GM12864 (cell line): Measurements from ENCODE around the gene DDR1.
"Not testable (repeated sequence)": the region's sequence is repeated elsewhere in the genome, so short reads cannot be mapped to it uniquely, and the experiment has no call there.

Experiments
- DNase-seq: peaks from one replicate; pipeline ENCODE4 v3.0.0-alpha.2; 2011; ENCODE audit warnings: low read depth
- H3K4me3 ChIP-seq: 2 replicates; pipeline ENCODE4 v1.5.1; 2011; ENCODE audit warnings: mild to moderate bottlenecking, low read depth, low read length, control low read depth
- CTCF ChIP-seq: IDR thresholded peaks from 2 replicates; pipeline ENCODE4 v1.5.1; 2011; ENCODE audit warnings: low read depth, mild to moderate bottlenecking, moderate library complexity, low read length, control low read depth, inconsistent platforms; ENCODE audit errors: missing control alignments

DDR1 gene

GRCh38 chr6:30855429-30856075, 28.8 kb upstream of the DDR1 start:
- no peak for TF ChIP-seq CTCF
- no peak overlapping the region for H3K4me3 ChIP-seq
- no peak for DNase-seq

GRCh38 chr6:30857112-30857511, 27.2 kb upstream of the DDR1 start:
- TF ChIP-seq CTCF: no peak
- H3K4me3 ChIP-seq: no peak overlapping the region
- no peak for DNase-seq

- no peak overlapping the region for H3K4me3 ChIP-seq
- TF ChIP-seq CTCF: no peak
- no peak for DNase-seq
Observed at GRCh38 chr6:30857549-30857948, 26.8 kb upstream of the DDR1 start.

GRCh38 chr6:30859726-30860125, 24.6 kb upstream of the DDR1 start:
- DNase-seq, H3K4me3 ChIP-seq: not testable (repeated sequence)

- no peak for DNase-seq
- no peak for TF ChIP-seq CTCF
- H3K4me3 ChIP-seq: no peak overlapping the region
Observed at GRCh38 chr6:30861257-30862048, 22.9 kb upstream of the DDR1 start.

- no peak overlapping the region for H3K4me3 ChIP-seq
- DNase-seq: no peak
- TF ChIP-seq CTCF: no peak
Observed at GRCh38 chr6:30862156-30862875, 22.0 kb upstream of the DDR1 start.

- no peak overlapping the region for H3K4me3 ChIP-seq
- TF ChIP-seq CTCF: no peak
- no peak for DNase-seq
Observed at GRCh38 chr6:30864325-30864724, 20.0 kb upstream of the DDR1 start.

- DNase-seq, H3K4me3 ChIP-seq: not testable (repeated sequence)
Observed at GRCh38 chr6:30869241-30869749, 15.0 kb upstream of the DDR1 start.
